GM21529 (cell line): ENCODE measurements around the gene LST1.

Experiments
- ATAC-seq: cut with Tn5 transposase; IDR thresholded peaks from one replicate; pipeline ENCODE4 v1.9.1; 2021; ENCODE audit not compliant: unreplicated experiment

The LST1 gene

DNA sequence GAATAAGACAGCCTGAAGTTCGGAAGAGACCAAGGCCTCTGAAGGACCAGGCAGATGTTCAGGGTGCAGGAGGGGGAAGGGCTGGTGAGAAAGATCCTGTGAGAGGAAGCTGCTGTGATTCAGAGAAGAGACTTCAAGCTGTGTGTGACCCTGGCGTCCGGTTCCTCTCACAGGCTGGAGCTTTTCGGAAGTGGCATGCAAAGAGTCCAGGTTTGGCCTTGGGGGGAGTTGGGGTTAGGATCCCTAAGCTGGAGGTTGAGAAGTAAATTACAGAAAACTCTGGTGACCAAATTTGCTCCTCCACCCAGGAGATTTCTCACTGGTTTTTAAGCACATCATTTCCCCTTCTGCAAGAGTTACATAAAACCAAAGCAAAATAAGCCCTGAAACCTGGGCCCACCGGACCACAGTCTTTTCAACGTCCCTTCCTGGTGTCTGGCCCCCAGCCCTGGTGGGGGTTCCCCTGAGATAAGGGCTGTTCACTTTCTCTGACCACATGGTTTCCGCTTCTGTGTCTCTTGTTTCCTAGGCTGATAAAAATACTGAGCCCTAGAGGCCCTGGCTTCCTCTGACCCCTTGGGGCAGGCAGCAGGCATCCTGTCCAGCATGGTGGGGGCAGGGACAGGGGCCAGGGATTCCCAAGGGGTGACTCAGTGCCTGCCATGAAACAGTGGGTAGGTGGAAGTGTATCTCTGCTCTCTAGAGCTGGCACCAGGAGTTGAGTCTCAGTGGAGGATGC lies 25.9 kb upstream of the LST1 start:
- peak; percentile 64 for ATAC-seq

- ATAC-seq, result no peak
Measured at GRCh38 chr6:31560697-31561058, 25.4 kb upstream of the LST1 start.

- ATAC-seq, result no peak
Measured at GRCh38 chr6:31567531-31568370, 18.3 kb upstream of the LST1 start.

DNA sequence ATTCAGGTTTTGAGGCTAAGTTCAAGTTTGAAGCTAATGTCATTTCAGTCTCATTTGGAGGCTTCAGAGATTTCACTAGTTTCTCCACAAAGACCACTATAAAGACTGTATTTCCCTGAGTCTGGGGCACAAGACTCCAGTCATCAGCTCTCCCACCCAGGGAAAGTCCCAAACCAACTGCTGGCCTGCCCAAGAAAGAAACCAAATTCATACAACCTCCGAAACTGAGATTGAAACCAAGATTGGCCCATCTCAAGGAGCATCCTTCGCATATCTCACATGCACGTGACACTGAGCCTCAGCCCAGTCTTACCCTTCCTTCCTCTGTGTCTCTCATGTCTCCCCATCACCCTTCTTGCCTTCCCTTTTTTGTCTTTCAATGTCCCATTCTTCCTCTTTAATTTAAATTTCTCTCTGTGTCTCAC lies 17.5 kb upstream of the LST1 start:
- ATAC-seq, result peak; percentile 58

DNA sequence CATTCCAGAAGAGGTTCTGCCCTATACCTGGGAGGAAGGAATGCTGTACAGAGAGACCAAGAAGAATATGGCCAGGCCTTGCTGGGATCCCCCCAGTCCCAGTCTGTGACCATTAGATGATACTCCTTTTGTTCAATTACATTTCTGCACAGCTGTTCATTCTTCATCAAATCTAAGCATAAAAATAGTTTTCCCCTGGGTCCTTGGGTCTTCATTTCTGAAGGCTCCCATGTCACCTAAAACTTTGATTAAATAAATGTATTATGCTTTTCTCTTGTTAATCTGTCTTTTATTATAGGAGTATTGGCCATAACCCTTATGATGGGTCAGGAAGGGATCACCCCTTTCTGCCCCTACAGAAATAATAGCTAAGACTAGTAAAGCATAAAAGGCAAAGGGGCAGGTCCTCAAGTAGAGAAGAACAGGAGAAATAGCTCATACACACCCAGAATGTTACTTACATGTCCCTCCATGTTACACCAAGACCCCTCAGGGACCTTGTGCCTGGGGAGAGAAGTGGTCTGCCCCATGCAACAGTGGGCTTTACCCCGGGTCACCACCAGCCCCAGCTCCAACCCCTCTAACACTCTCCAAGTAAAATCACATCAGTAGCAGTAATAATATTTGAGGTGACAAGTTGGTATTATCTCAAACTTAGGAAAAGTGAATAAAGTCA lies 16.1 kb upstream of the LST1 start:
- no peak for ATAC-seq

DNA sequence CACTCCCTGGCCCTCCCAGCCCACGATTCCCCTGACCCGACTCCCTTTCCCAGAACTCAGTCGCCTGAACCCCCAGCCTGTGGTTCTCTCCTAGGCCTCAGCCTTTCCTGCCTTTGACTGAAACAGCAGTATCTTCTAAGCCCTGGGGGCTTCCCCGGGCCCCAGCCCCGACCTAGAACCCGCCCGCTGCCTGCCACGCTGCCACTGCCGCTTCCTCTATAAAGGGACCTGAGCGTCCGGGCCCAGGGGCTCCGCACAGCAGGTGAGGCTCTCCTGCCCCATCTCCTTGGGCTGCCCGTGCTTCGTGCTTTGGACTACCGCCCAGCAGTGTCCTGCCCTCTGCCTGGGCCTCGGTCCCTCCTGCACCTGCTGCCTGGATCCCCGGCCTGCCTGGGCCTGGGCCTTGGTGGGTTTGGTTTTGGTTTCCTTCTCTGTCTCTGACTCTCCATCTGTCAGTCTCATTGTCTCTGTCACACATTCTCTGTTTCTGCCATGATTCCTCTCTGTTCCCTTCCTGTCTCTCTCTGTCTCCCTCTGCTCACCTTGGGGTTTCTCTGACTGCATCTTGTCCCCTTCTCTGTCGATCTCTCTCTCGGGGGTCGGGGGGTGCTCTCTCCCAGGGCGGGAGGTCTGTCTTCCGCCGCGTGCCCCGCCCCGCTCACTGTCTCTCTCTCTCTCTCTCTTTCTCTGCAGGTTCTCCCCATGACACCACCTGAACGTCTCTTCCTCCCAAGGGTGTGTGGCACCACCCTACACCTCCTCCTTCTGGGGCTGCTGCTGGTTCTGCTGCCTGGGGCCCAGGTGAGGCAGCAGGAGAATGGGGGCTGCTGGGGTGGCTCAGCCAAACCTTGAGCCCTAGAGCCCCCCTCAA lies 13.8 kb upstream of the LST1 start, which contains the start of gene LTA:
LTA (plus strand) TSS at position 249 of the 871 bp plus-strand sequence; CDS start at position 703, 454 bp downstream.
- ATAC-seq, result peak; percentile 35

DNA sequence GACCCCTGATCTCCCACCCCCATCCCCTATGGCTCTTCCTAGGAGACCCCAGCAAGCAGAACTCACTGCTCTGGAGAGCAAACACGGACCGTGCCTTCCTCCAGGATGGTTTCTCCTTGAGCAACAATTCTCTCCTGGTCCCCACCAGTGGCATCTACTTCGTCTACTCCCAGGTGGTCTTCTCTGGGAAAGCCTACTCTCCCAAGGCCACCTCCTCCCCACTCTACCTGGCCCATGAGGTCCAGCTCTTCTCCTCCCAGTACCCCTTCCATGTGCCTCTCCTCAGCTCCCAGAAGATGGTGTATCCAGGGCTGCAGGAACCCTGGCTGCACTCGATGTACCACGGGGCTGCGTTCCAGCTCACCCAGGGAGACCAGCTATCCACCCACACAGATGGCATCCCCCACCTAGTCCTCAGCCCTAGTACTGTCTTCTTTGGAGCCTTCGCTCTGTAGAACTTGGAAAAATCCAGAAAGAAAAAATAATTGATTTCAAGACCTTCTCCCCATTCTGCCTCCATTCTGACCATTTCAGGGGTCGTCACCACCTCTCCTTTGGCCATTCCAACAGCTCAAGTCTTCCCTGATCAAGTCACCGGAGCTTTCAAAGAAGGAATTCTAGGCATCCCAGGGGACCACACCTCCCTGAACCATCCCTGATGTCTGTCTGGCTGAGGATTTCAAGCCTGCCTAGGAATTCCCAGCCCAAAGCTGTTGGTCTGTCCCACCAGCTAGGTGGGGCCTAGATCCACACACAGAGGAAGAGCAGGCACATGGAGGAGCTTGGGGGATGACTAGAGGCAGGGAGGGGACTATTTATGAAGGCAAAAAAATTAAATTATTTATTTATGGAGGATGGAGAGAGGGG lies 12.6 kb upstream of the LST1 start:
- ATAC-seq, result no peak

DNA sequence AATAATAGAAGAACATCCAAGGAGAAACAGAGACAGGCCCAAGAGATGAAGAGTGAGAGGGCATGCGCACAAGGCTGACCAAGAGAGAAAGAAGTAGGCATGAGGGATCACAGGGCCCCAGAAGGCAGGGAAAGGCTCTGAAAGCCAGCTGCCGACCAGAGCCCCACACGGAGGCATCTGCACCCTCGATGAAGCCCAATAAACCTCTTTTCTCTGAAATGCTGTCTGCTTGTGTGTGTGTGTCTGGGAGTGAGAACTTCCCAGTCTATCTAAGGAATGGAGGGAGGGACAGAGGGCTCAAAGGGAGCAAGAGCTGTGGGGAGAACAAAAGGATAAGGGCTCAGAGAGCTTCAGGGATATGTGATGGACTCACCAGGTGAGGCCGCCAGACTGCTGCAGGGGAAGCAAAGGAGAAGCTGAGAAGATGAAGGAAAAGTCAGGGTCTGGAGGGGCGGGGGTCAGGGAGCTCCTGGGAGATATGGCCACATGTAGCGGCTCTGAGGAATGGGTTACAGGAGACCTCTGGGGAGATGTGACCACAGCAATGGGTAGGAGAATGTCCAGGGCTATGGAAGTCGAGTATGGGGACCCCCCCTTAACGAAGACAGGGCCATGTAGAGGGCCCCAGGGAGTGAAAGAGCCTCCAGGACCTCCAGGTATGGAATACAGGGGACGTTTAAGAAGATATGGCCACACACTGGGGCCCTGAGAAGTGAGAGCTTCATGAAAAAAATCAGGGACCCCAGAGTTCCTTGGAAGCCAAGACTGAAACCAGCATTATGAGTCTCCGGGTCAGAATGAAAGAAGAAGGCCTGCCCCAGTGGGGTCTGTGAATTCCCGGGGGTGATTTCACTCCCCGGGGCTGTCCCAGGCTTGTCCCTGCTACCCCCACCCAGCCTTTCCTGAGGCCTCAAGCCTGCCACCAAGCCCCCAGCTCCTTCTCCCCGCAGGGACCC lies 11.7 kb upstream of the LST1 start:
- ATAC-seq, result no peak

GRCh38 chr6:31575335-31575901 lies 10.7 kb upstream of the LST1 start, which contains the start of gene TNF:
TNF (plus strand) TSS chr6:31575565; CDS start chr6:31575742, 177 bp downstream.
- no peak for ATAC-seq

DNA sequence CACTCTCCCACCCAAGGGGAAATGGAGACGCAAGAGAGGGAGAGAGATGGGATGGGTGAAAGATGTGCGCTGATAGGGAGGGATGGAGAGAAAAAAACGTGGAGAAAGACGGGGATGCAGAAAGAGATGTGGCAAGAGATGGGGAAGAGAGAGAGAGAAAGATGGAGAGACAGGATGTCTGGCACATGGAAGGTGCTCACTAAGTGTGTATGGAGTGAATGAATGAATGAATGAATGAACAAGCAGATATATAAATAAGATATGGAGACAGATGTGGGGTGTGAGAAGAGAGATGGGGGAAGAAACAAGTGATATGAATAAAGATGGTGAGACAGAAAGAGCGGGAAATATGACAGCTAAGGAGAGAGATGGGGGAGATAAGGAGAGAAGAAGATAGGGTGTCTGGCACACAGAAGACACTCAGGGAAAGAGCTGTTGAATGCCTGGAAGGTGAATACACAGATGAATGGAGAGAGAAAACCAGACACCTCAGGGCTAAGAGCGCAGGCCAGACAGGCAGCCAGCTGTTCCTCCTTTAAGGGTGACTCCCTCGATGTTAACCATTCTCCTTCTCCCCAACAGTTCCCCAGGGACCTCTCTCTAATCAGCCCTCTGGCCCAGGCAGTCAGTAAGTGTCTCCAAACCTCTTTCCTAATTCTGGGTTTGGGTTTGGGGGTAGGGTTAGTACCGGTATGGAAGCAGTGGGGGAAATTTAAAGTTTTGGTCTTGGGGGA lies 10.0 kb upstream of the LST1 start:
- ATAC-seq, result no peak

- no peak for ATAC-seq
Measured at GRCh38 chr6:31576897-31577578, 9.0 kb upstream of the LST1 start.

DNA sequence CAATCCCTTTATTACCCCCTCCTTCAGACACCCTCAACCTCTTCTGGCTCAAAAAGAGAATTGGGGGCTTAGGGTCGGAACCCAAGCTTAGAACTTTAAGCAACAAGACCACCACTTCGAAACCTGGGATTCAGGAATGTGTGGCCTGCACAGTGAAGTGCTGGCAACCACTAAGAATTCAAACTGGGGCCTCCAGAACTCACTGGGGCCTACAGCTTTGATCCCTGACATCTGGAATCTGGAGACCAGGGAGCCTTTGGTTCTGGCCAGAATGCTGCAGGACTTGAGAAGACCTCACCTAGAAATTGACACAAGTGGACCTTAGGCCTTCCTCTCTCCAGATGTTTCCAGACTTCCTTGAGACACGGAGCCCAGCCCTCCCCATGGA lies 8.5 kb upstream of the LST1 start:
- no peak for ATAC-seq

- no peak for ATAC-seq
Measured at GRCh38 chr6:31578184-31579118, 7.6 kb upstream of the LST1 start.

DNA sequence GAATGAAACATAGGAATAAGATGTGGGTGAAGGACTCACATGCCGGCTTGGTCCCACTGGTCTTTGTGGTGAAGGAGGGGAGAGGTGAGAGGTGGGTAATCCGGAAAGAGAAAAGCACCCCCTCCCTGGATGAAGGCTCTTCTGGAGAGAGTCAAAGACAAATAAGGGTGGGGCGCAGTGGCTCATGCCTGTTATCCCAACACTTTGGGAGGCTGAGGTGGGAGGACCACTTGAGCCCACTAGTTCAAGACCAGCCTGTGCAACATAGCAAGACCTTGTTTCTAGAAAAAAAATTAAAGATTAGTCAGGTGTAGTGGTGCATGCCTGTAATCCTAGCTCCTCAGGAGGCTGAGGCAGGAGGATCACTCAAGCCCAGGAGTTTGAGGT lies 7.0 kb upstream of the LST1 start:
- no peak for ATAC-seq

GRCh38 chr6:31579546-31580437 lies 6.3 kb upstream of the LST1 start:
- ATAC-seq, result no peak
